Left lung (tissue), 10 donors: ENCODE results near the gene NDUFB10. TPM values are rescaled to one million over a fixed set of nuclear protein-coding genes. Genes with fewer than 3 reads are reported as not detected.

Experiments
- ATAC-seq: fragments of 200-7000 bp; cut with Tn5 transposase; one replicate; pipeline ENCODE4 v1.9.1; 2020; ENCODE audit warnings: moderate library complexity
- DNase-seq, 4 donors: peaks; one replicate each; pipeline ENCODE4 v3.0.0-alpha.2; 2013 to 2020
- H3K27ac ChIP-seq, 2 donors: fragments of 200-600 bp; sonication (generic) in 1 of 2; one replicate each; pipeline versions ENCODE4 v1.5.0 to v1.8.0; 2020 to 2021
- H3K27me3 ChIP-seq, 2 donors: fragments of 200-600 bp; sonication (generic) in 1 of 2; one replicate each; pipeline versions ENCODE4 v1.5.0 to v1.8.0; 2020 to 2021
- H3K36me3 ChIP-seq, 2 donors: fragments of 200-600 bp; sonication (generic) in 1 of 2; one replicate each; pipeline versions ENCODE4 v1.5.0 to v1.8.0; 2020 to 2021
- H3K4me1 ChIP-seq, 2 donors: fragments of 200-600 bp; one replicate each; pipeline ENCODE4 v1.8.0; 2021
- H3K4me3 ChIP-seq, 2 donors: fragments of 200-600 bp; sonication (generic) in 1 of 2; one replicate each; pipeline versions ENCODE4 v1.5.0 to v1.8.0; 2020 to 2021; ENCODE audit warnings: mild to moderate bottlenecking in 1 of 2
- H3K9me3 ChIP-seq, 2 donors: fragments of 200-600 bp; sonication (generic) in 1 of 2; one replicate each; pipeline versions ENCODE4 v1.5.0 to v1.8.0; 2020 to 2021
- intact Hi-C, 2 donors: fragments of 100-400 bp; cut with DNase I; formaldehyde crosslinking; loops; one replicate each; pipeline versions ENCODE4 v1.11.2 to v1.14.2; 2022
- polyA plus RNA-seq, 6 donors: library from polyadenylated mRNA; unstranded; fragments of 120-200 nt; gene quantifications; one replicate each; pipeline ENCODE4 v1.2.1, GENCODE V29; 2013; ENCODE audit not compliant: insufficient read length in 6 of 6
- total RNA-seq, 2 donors: library from RNA; stranded (reverse); fragmentation: NEBNext Ultra II Directional; extraction: Animal tissue kit (Norgen Biotek cat#: 25700); gene quantifications; one replicate each; pipeline ENCODE4 v1.2.1, GENCODE V29; 2021
- TF ChIP-seq, protein P1 (sequence below), 2 donors: fragments of 200-600 bp; sonication (generic) in 1 of 2; IDR thresholded peaks; one replicate each; pipeline versions ENCODE4 v1.5.0 to v1.8.0; 2021; ENCODE audit warnings: antibody characterized with exemption in 2 of 2
- donor health status: DM: no; HTN: yes; CAD: no.
- donor health status: DM: no; HTN: no; CAD: no.

NDUFB10 gene
- total and polyA plus RNA-seq, 8 donors: 77.6 to 102 (median 93.8) TPM

- ATAC-seq (no peak), DNase-seq (no peak)
- Histone ChIP-seq H3K4me3 (peak overlapping the region in 1 of 2 donors; percentile 46), H3K4me1 (peaks cover 17 to 37% of the 10 kb centered on the region in 2 donors), H3K27ac (no peak overlapping the region), H3K36me3 (peaks cover 0 to 10% of the 10 kb centered on the region in 2 donors), H3K27me3 (peaks cover 29 to 41% of the 10 kb centered on the region in 2 donors), H3K9me3 (peaks cover 0 to 5% of the 10 kb centered on the region in 2 donors)
- TF ChIP-seq, protein P1, sequence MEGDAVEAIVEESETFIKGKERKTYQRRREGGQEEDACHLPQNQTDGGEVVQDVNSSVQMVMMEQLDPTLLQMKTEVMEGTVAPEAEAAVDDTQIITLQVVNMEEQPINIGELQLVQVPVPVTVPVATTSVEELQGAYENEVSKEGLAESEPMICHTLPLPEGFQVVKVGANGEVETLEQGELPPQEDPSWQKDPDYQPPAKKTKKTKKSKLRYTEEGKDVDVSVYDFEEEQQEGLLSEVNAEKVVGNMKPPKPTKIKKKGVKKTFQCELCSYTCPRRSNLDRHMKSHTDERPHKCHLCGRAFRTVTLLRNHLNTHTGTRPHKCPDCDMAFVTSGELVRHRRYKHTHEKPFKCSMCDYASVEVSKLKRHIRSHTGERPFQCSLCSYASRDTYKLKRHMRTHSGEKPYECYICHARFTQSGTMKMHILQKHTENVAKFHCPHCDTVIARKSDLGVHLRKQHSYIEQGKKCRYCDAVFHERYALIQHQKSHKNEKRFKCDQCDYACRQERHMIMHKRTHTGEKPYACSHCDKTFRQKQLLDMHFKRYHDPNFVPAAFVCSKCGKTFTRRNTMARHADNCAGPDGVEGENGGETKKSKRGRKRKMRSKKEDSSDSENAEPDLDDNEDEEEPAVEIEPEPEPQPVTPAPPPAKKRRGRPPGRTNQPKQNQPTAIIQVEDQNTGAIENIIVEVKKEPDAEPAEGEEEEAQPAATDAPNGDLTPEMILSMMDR (IDR thresholded peaks at IDR 0.05): no peak
- intact Hi-C loops: no loop called here
Measured at GRCh38 chr16:1992704-1993317, 33.5 kb downstream of the NDUFB10 start.

DNA sequence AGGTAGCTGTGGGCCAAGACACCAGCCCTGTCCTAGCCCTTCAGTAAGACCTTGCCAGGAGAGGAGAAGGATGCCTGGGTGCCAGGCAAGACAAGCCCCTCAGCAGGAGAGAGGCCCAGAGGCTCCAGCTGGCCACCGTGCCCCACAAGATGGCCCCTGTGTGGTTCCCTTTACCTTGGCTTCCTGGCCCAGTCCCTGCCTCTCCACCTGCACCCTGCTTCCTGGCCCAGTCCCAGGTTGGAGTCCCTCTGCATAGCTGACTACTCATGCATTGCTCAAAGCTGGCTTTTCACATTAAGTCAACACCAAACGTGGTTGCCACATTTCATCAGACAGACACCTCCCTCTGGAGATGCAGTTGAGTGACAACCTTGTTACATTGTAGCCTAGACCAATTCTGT lies 34.4 kb downstream of the NDUFB10 start:
- TF ChIP-seq, protein P1 (IDR thresholded peaks at IDR 0.05): no peak
- H3K9me3 ChIP-seq: peaks cover 0 to 5% of the 10 kb centered on the region in 2 donors
- peaks cover 17 to 37% of the 10 kb centered on the region in 2 donors for H3K4me1 ChIP-seq
- peaks cover 0 to 19% of the 10 kb centered on the region in 2 donors for H3K36me3 ChIP-seq
- intact Hi-C loops: no loop called here
- ATAC-seq: no peak
- H3K27me3 ChIP-seq: peaks cover 24 to 32% of the 10 kb centered on the region in 2 donors
- no peak for DNase-seq
- no peak overlapping the region for H3K27ac ChIP-seq
- no peak overlapping the region for H3K4me3 ChIP-seq

- DNase-seq: no peak
Measured at GRCh38 chr16:1997494-1998359, 38.4 kb downstream of the NDUFB10 start.

DNA sequence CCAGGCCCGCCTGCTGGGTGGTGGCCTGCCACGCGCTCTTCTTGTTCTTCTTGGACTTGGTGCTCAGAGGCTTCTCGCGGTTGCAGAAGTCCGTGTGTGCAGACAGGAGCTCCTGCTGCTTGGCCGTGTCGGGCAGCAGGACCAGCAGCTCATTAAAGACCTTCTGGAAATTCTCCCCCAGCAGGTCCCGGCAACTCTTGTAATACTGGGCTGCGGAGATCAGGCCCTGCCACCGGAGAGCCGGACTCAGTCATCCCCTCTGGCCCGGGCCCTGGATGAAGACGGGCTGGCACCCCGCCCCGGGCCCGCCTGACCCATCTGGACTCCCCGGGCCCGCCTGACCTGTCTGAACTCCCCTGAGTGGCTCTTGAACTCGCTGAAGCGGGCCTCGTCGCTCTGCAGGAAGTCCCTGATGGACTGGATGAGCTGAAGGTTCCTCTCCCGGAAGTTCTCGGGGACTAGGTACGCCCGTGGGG lies 39.1 kb downstream of the NDUFB10 start:
- Histone ChIP-seq H3K4me3 (no peak overlapping the region), H3K36me3 (peaks cover 0 to 65% of the 10 kb centered on the region in 2 donors), H3K27ac (no peak overlapping the region), H3K27me3 (no peaks in the 10 kb centered on the region), H3K9me3 (no peaks in the 10 kb centered on the region), H3K4me1 (peaks cover 0 to 2% of the 10 kb centered on the region in 2 donors)
- TF ChIP-seq, protein P1 (IDR thresholded peaks at IDR 0.05): no peak
- ATAC-seq: no peak
- intact Hi-C loops: no loop called here
- no peak for DNase-seq

More at GRCh38 chr16:1997494-1998359, 38.4 kb downstream of the NDUFB10 start:
- peaks cover 0 to 59% of the 10 kb centered on the region in 2 donors for H3K36me3 ChIP-seq
- TF ChIP-seq, protein P1 (IDR thresholded peaks at IDR 0.05): no peak
- H3K4me3 ChIP-seq: no peak overlapping the region
- H3K27me3 ChIP-seq: no peaks in the 10 kb centered on the region
- no peak overlapping the region for H3K27ac ChIP-seq
- no peaks in the 10 kb centered on the region for H3K9me3 ChIP-seq
- intact Hi-C loops: no loop called here
- ATAC-seq: no peak
- H3K4me1 ChIP-seq: peaks cover 0 to 5% of the 10 kb centered on the region in 2 donors
